G401.6 (cell line): ENCODE data around the gene ALDH1A2.
"Not testable (repeated sequence)": the region's sequence is repeated elsewhere in the genome, so short reads cannot be mapped to it uniquely, and the experiment has no call there.

Source experiments
- FAIRE-seq: peaks from 2 replicates; lab custom pipeline; 2012; peaks lifted over from hg19 to GRCh38; lab: Jason Lieb, UNC

ALDH1A2 gene

GRCh38 chr15:58065445-58066041 is at the start of gene ALDH1A2:
TSS of gene ALDH1A2 (minus strand) at chr15:58065711. CDS start at chr15:58065650, 61 bp downstream.
- FAIRE-seq = no peak

GRCh38 chr15:58114812-58115211 is 49.3 kb upstream of the ALDH1A2 start:
- FAIRE-seq = no peak

GRCh38 chr15:58114388-58114787 is 48.9 kb upstream of the ALDH1A2 start:
- FAIRE-seq = no peak

GRCh38 chr15:58113358-58113757 is 47.8 kb upstream of the ALDH1A2 start:
- not testable (repeated sequence) for FAIRE-seq

GRCh38 chr15:58111718-58112104 is 46.2 kb upstream of the ALDH1A2 start:
- no peak for FAIRE-seq

- FAIRE-seq = no peak
Measured at GRCh38 chr15:58110999-58111717, 45.6 kb upstream of the ALDH1A2 start.

- no peak for FAIRE-seq
Measured at GRCh38 chr15:58109419-58109818, 43.9 kb upstream of the ALDH1A2 start.

- FAIRE-seq = no peak
Measured at GRCh38 chr15:58108117-58108516, 42.6 kb upstream of the ALDH1A2 start.

GRCh38 chr15:58103482-58103881 is 38.0 kb upstream of the ALDH1A2 start:
- FAIRE-seq = no peak

GRCh38 chr15:58096529-58097084 is 31.1 kb upstream of the ALDH1A2 start:
- no peak for FAIRE-seq

GRCh38 chr15:58095415-58095814 is 29.9 kb upstream of the ALDH1A2 start:
- no peak for FAIRE-seq

GRCh38 chr15:58087871-58088270 is 22.4 kb upstream of the ALDH1A2 start:
- no peak for FAIRE-seq

GRCh38 chr15:58086491-58086890 is 21.0 kb upstream of the ALDH1A2 start:
- FAIRE-seq = no peak

GRCh38 chr15:58083526-58083925 is 18.0 kb upstream of the ALDH1A2 start:
- FAIRE-seq = no peak

- no peak for FAIRE-seq
Measured at GRCh38 chr15:58081891-58082290, 16.4 kb upstream of the ALDH1A2 start.

GRCh38 chr15:58081456-58081855 is 15.9 kb upstream of the ALDH1A2 start:
- FAIRE-seq = no peak

GRCh38 chr15:58080959-58081358 is 15.4 kb upstream of the ALDH1A2 start:
- FAIRE-seq = not testable (repeated sequence)

- FAIRE-seq = no peak
Measured at GRCh38 chr15:58080398-58080797, 14.9 kb upstream of the ALDH1A2 start.

- FAIRE-seq = no peak
Measured at GRCh38 chr15:58078591-58078990, 13.1 kb upstream of the ALDH1A2 start.

- no peak for FAIRE-seq
Measured at GRCh38 chr15:58077427-58077826, 11.9 kb upstream of the ALDH1A2 start.

- FAIRE-seq = no peak
Measured at GRCh38 chr15:58074452-58074851, 8.9 kb upstream of the ALDH1A2 start.

- FAIRE-seq = peak; percentile 81
Measured at GRCh38 chr15:58070801-58071418, 5.4 kb upstream of the ALDH1A2 start.

- no peak for FAIRE-seq
Measured at GRCh38 chr15:58069008-58069407, 3.5 kb upstream of the ALDH1A2 start.
